Common myeloid progenitor, CD34-positive (primary cell): ENCODE data around the gene NKD2.

ENCODE experiments used
- CTCF ChIA-PET: fragments of 350-600 bp; sonication (Branson Sonifier 250); formaldehyde crosslinking; loops from one replicate; lab custom pipeline; 2021; ENCODE audit warnings: antibody characterized with exemption; lab: Charles Lee
- POLR2A ChIA-PET: fragments of 350-600 bp; sonication (Branson Sonifier 250); formaldehyde crosslinking; loops from one replicate; lab custom pipeline; 2021; ENCODE audit warnings: antibody characterized with exemption; lab: Charles Lee
- DNase-seq, 3 donors: peaks; one replicate each; pipeline versions ENCODE4 v3.0.0 to v3.0.0-alpha.2; 2013
- H3K27ac ChIP-seq, 2 experiments: 1 replicate in 1 of 2; 2 replicates in 1 of 2; pipeline ENCODE4 v1.7.0; 2013; ENCODE audit warnings: inconsistent platforms in 2 of 2, low read length in 2 of 2, mild to moderate bottlenecking in 2 of 2, low read depth in 1 of 2, moderate library complexity in 1 of 2; ENCODE audit not compliant: severe bottlenecking in 2 of 2, insufficient read depth in 1 of 2, poor library complexity in 1 of 2
- H3K27me3 ChIP-seq, 5 experiments: replicated peaks in 2 of 5; 1 replicate in 3 of 5; 2 replicates in 2 of 5; pipeline versions ENCODE4 v1.6.1 to v1.7.0; 2013; ENCODE audit warnings: low read length in 4 of 5, mild to moderate bottlenecking in 2 of 5, moderate library complexity in 2 of 5, inconsistent platforms in 1 of 5; ENCODE audit not compliant: insufficient read depth in 5 of 5, control insufficient read depth in 4 of 5
- H3K36me3 ChIP-seq, 4 experiments: 1 replicate in 2 of 4; 2 replicates in 2 of 4; pipeline versions ENCODE4 v1.6.1 to v1.7.0; 2013; ENCODE audit warnings: low read length in 3 of 4, control low read depth in 1 of 4, mild to moderate bottlenecking in 1 of 4; ENCODE audit not compliant: control insufficient read depth in 4 of 4, insufficient read depth in 4 of 4
- H3K4me1 ChIP-seq, 4 experiments: 1 replicate in 3 of 4; 2 replicates in 1 of 4; pipeline versions ENCODE4 v1.6.1 to v1.7.1; 2013; ENCODE audit warnings: low read length in 3 of 4, mild to moderate bottlenecking in 3 of 4, control low read depth in 1 of 4, inconsistent platforms in 1 of 4, moderate library complexity in 1 of 4; ENCODE audit not compliant: control insufficient read depth in 4 of 4, insufficient read depth in 4 of 4; ENCODE audit errors: control extremely low read depth in 1 of 4
- H3K4me3 ChIP-seq, 7 experiments: 1 replicate in 4 of 7; 2 replicates in 3 of 7; pipeline versions ENCODE4 v1.5.1 to v1.7.0; 2013; ENCODE audit warnings: mild to moderate bottlenecking in 7 of 7, low read length in 6 of 7, moderate library complexity in 6 of 7, inconsistent platforms in 2 of 7, low read depth in 2 of 7, control low read depth in 1 of 7; ENCODE audit not compliant: insufficient read depth in 4 of 7, control insufficient read depth in 1 of 7; ENCODE audit errors: extremely low read depth in 1 of 7
- H3K9me3 ChIP-seq, 5 experiments: 1 replicate in 4 of 5; 2 replicates in 1 of 5; pipeline versions ENCODE4 v1.6.1 to v1.7.1; 2013; ENCODE audit warnings: low read length in 4 of 5, mild to moderate bottlenecking in 2 of 5, inconsistent platforms in 1 of 5, low read depth in 1 of 5, moderate library complexity in 1 of 5; ENCODE audit not compliant: control insufficient read depth in 4 of 5, insufficient read depth in 2 of 5; ENCODE audit errors: control extremely low read depth in 1 of 5
- WGBS: methylation state at CpG from one replicate; pipeline ENCODE4 v1.1.5; 2013; ENCODE audit not compliant: insufficient coverage; 5-methylcytosine and 5-hydroxymethylcytosine counted together

The NKD2 gene

DNA sequence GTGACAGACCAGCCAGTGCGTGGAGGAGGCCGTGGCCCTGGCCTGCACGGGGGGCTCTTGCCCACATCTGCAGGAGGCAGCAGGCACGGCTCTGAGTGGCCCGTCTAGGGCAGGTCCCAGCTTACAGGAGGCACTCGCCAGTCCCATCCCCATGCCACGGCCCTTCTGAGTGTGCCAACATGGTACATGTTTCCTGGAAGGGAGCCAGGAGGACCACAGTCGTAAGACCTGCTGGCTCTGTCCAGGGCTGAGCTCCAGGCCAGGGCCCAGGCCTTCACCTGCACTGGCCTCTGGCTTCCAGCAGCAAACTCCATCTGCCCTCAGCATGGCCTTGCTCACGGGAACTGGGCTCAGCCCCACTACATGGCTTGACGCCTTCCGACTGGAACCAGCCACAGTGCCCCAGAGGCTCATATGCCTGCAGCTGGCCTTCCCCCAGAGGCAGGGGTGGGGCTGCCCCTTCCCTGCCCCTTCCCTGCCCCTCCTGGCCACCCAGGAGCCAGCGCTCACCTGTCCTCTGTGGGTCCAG is 3.8 kb downstream of the NKD2 start:
- no peak for DNase-seq
- POLR2A ChIA-PET, result no interaction called here
- CTCF ChIA-PET, result interaction anchor here (1.2 kb wide), 1 partner anchor 126 kb away, joined by 4 read pairs; no protein-coding TSS in a partner anchor
- no peak overlapping the region for H3K4me3 ChIP-seq
- H3K4me1 ChIP-seq, result peaks cover 0 to 11% (median 7%) of the 10 kb centered on the region in 4 experiments
- H3K27ac ChIP-seq, result no peak overlapping the region
- H3K9me3 ChIP-seq, result no peaks in the 10 kb centered on the region
- H3K27me3 ChIP-seq, result peaks cover 0 to 55% (median 14%) of the 10 kb centered on the region in 5 experiments
- 97% methylated on average over 8 of the region's 12 CpGs for WGBS
- H3K36me3 ChIP-seq, result no peaks in the 10 kb centered on the region

GRCh38 chr5:1012900-1013237 is 4.3 kb downstream of the NKD2 start:
- CTCF ChIA-PET, result interaction anchor here (1.1 to 1.2 kb wide), 2 partner anchors 19 to 126 kb away, joined by 3 to 4 read pairs; no protein-coding TSS in a partner anchor
- no peak overlapping the region for H3K4me3 ChIP-seq

DNA sequence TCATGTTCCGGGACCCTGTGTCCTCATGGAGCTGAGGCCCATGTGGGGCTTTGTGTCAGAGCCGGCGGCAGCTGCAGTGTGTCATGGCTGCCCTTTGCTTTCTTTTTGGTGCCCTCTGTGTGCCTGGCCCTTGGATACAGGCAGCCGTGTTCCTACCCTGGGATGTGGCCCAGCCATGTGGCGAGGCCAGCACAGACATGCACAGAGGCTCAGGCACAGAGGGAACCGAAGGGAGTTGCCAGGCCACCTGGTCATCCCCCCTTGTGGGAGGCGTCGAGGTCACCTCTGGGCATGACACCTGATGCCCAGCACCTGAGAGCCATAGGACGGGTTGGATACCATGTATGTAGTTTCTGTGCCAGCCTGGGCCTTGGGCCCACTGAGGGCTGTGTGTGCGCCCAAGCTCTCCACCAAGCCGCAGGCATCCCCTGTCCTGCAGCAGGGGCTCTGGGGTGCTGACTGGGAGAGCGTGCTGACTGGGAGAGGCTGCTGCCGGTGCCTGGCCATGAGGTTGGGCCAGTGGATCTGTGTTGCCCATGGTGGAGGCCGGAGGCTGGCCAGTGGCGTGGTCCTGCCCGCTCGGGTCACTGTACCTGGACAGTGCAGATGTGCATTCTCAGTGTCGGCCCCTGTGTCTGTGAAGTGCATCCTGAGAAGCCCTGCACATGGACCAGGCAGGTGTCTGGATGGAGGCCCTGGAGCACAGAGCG is 4.8 kb downstream of the NKD2 start:
- no peaks in the 10 kb centered on the region for H3K9me3 ChIP-seq
- H3K27ac ChIP-seq, result no peak overlapping the region
- POLR2A ChIA-PET, result no interaction called here
- no peaks in the 10 kb centered on the region for H3K36me3 ChIP-seq
- H3K27me3 ChIP-seq, result peaks cover 0 to 45% (median 14%) of the 10 kb centered on the region in 5 experiments
- peaks cover 0 to 9% (median 6%) of the 10 kb centered on the region in 4 experiments for H3K4me1 ChIP-seq
- no peak for DNase-seq
- CTCF ChIA-PET, result interaction anchor here (1.1 to 1.2 kb wide), 3 partner anchors 19 to 125 kb away, joined by 3 to 4 read pairs (median 3); no protein-coding TSS in a partner anchor
- H3K4me3 ChIP-seq, result no peak overlapping the region
- 97% methylated on average over 17 of the region's 19 CpGs for WGBS

More at GRCh38 chr5:1012900-1013237, 4.3 kb downstream of the NKD2 start:
- H3K27me3 ChIP-seq, result peaks cover 0 to 50% (median 14%) of the 10 kb centered on the region in 5 experiments
- H3K4me1 ChIP-seq, result peaks cover 0 to 11% (median 7%) of the 10 kb centered on the region in 4 experiments
- POLR2A ChIA-PET, result no interaction called here
- H3K27ac ChIP-seq, result no peak overlapping the region
- DNase-seq, result no peak
- H3K36me3 ChIP-seq, result no peaks in the 10 kb centered on the region
- no peaks in the 10 kb centered on the region for H3K9me3 ChIP-seq
- WGBS, result 92% methylated on average over 7 of the region's 7 CpGs

- DNase-seq, result no peak
- CTCF ChIA-PET, result interaction anchor here (1.1 kb wide), 2 partner anchors 20 to 90 kb away, joined by 3 read pairs; no protein-coding TSS in a partner anchor
- POLR2A ChIA-PET, result no interaction called here
- no peak overlapping the region for H3K4me3 ChIP-seq
- H3K9me3 ChIP-seq, result no peaks in the 10 kb centered on the region
- no peak overlapping the region for H3K27ac ChIP-seq
- no peaks in the 10 kb centered on the region for H3K36me3 ChIP-seq
- peaks cover 0 to 44% (median 14%) of the 10 kb centered on the region in 5 experiments for H3K27me3 ChIP-seq
- peaks cover 0 to 7% (median 5%) of the 10 kb centered on the region in 4 experiments for H3K4me1 ChIP-seq
- 94% methylated on average over 2 of the region's 3 CpGs for WGBS
These were observed 5.3 kb downstream of the NKD2 start for GRCh38 chr5:1013948-1014301.

GRCh38 chr5:1014346-1014745 is 5.7 kb downstream of the NKD2 start:
- H3K27me3 ChIP-seq, result peaks cover 0 to 40% (median 14%) of the 10 kb centered on the region in 5 experiments
- H3K4me3 ChIP-seq, result no peak overlapping the region
- ChIA-PET CTCF (interaction anchor here (1.1 to 2.4 kb wide), 2 partner anchors 8 to 94 kb away, joined by 4 to 11 read pairs; no protein-coding TSS in a partner anchor), POLR2A (no interaction called here)
- H3K27ac ChIP-seq, result no peak overlapping the region
- DNase-seq, result no peak
- H3K4me1 ChIP-seq, result peaks cover 0 to 4% (median 2%) of the 10 kb centered on the region in 4 experiments
- 96% methylated on average over 14 of the region's 14 CpGs for WGBS
- no peaks in the 10 kb centered on the region for H3K9me3 ChIP-seq
- no peaks in the 10 kb centered on the region for H3K36me3 ChIP-seq

DNA sequence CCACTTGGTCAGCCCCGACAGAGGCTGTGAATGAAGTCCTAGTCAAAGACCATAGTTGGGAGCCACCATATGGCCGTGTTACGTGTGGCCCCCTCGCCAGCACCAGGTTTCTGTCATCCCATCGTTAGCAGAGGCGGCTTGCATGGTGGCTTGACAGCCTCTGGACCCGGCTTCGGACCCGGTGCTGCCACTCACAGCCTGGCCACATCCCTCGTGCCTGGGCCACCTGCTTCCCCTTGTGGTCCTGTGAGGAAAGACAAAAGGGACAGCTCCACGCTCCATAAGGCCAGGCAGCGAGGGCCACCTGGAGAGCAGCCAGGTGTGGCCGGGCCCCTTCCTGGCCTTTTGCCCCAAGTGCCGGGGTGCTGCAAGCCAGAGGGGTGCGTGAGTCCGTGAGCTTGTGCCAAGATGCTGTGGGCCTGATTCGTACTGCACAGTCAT is 6.2 kb downstream of the NKD2 start:
- CTCF ChIA-PET, result interaction anchor here (1.1 to 2.4 kb wide), 2 partner anchors 8 to 95 kb away, joined by 4 to 11 read pairs; no protein-coding TSS in a partner anchor
- Histone ChIP-seq H3K27me3 (peaks cover 0 to 36% (median 10%) of the 10 kb centered on the region in 5 experiments), H3K4me3 (no peak overlapping the region), H3K4me1 (no peaks in the 10 kb centered on the region), H3K27ac (no peak overlapping the region), H3K9me3 (no peaks in the 10 kb centered on the region), H3K36me3 (no peaks in the 10 kb centered on the region)
- DNase-seq, result peak in 1 of 3 donors; percentile 6
- WGBS, result 62% methylated on average over 17 of the region's 17 CpGs
- POLR2A ChIA-PET, result no interaction called here

DNA sequence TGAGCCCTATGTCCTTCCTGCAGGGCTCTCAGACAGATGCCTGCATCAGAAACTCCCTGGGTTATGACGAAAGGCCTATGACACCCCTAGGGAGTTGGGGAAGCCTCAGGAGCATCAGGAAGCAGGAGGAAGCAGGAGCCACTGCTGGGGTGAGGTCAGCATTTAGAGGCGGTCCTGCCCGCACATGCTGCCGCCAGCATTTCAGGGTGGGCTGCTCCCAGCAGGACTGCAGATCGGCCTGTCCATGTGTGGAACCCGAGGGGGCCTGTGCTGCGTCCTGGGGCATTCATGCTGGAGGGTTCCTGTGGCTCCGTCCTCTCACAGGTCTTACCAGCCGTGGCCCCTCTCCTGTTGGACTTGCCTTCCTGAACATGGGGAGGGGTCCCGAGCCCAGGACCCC is 6.9 kb downstream of the NKD2 start:
- H3K9me3 ChIP-seq, result no peaks in the 10 kb centered on the region
- ChIA-PET POLR2A (no interaction called here), CTCF (interaction anchor here (1.1 to 2.4 kb wide), 3 partner anchors 9 to 96 kb away, joined by 3 to 11 read pairs (median 4); no protein-coding TSS in a partner anchor)
- H3K4me1 ChIP-seq, result no peaks in the 10 kb centered on the region
- peaks cover 0 to 29% (median 5%) of the 10 kb centered on the region in 5 experiments for H3K27me3 ChIP-seq
- H3K36me3 ChIP-seq, result no peaks in the 10 kb centered on the region
- H3K27ac ChIP-seq, result no peak overlapping the region
- H3K4me3 ChIP-seq, result no peak overlapping the region
- WGBS, result 90% methylated on average over 10 of the region's 10 CpGs
- DNase-seq, result no peak
